Astrocyte (in vitro differentiated cells and primary cell): ENCODE data around the gene SLC5A3. TPM values are rescaled to one million over a fixed set of nuclear protein-coding genes. Genes with fewer than 3 reads are reported as not detected.

Experiments
- DNase-seq: peaks from one replicate; pipeline ENCODE4 v3.0.0-alpha.2; 2010; ENCODE audit warnings: low read depth
- FAIRE-seq: peaks from 2 replicates; lab custom pipeline; 2011; peaks lifted over from hg19 to GRCh38; lab: Jason Lieb, UNC
- H2AFZ ChIP-seq: 2 replicates; pipeline ENCODE4 v1.6.0; 2012; ENCODE audit warnings: low read depth, low read length, inconsistent platforms
- H3K27ac ChIP-seq: 2 replicates; pipeline ENCODE4 v1.5.1; 2011; ENCODE audit warnings: low read depth, low read length, inconsistent platforms
- H3K27me3 ChIP-seq: 2 replicates; pipeline ENCODE4 v1.6.0; 2011; ENCODE audit warnings: low read length, inconsistent platforms; ENCODE audit not compliant: insufficient read depth
- H3K36me3 ChIP-seq: 2 replicates; pipeline ENCODE4 v1.5.1; 2011; ENCODE audit warnings: low read length, inconsistent platforms; ENCODE audit not compliant: insufficient read depth
- H3K4me1 ChIP-seq: 2 replicates; pipeline ENCODE4 v1.5.1; 2011; ENCODE audit warnings: low read length, inconsistent platforms; ENCODE audit not compliant: insufficient read depth
- H3K4me2 ChIP-seq: 2 replicates; pipeline ENCODE4 v1.6.0; 2012; ENCODE audit warnings: low read length, inconsistent platforms
- H3K4me3 ChIP-seq: 2 replicates; pipeline ENCODE4 v1.5.1; 2011; ENCODE audit warnings: low read depth, mild to moderate bottlenecking, low read length, inconsistent platforms; ENCODE audit not compliant: insufficient read depth
- H3K79me2 ChIP-seq: 2 replicates; pipeline ENCODE4 v1.6.0; 2012; ENCODE audit warnings: mild to moderate bottlenecking, low read length, inconsistent platforms; ENCODE audit not compliant: insufficient read depth
- H3K9ac ChIP-seq: 2 replicates; pipeline ENCODE4 v1.6.0; 2012; ENCODE audit warnings: mild to moderate bottlenecking, low read length, inconsistent platforms
- H3K9me3 ChIP-seq: 2 replicates; pipeline ENCODE4 v1.5.1; 2012; ENCODE audit warnings: low read depth, mild to moderate bottlenecking, low read length, inconsistent platforms; ENCODE audit not compliant: insufficient read depth
- H4K20me1 ChIP-seq: 2 replicates; pipeline ENCODE4 v1.6.0; 2012; ENCODE audit warnings: low read length, inconsistent platforms; ENCODE audit not compliant: insufficient read depth
- H3K27ac Mint-ChIP-seq: one replicate; pipeline ENCODE4 v1.8.0; 2021; ENCODE audit warnings: mild to moderate bottlenecking, mixed read lengths; ENCODE audit not compliant: unreplicated experiment
- H3K27me3 Mint-ChIP-seq: one replicate; pipeline ENCODE4 v1.8.0; 2021; ENCODE audit warnings: low read depth, mixed read lengths; ENCODE audit not compliant: unreplicated experiment
- H3K36me3 Mint-ChIP-seq: one replicate; pipeline ENCODE4 v1.8.0; 2021; ENCODE audit warnings: low read depth, mixed read lengths; ENCODE audit not compliant: unreplicated experiment
- H3K4me1 Mint-ChIP-seq: one replicate; pipeline ENCODE4 v1.8.0; 2021; ENCODE audit warnings: low read depth, mixed read lengths; ENCODE audit not compliant: unreplicated experiment
- H3K4me3 Mint-ChIP-seq: one replicate; pipeline ENCODE4 v1.8.0; 2021; ENCODE audit warnings: mild to moderate bottlenecking, moderate library complexity, mixed read lengths; ENCODE audit not compliant: unreplicated experiment
- H3K9me3 Mint-ChIP-seq: one replicate; pipeline ENCODE4 v1.8.0; 2021; ENCODE audit warnings: mild to moderate bottlenecking, mixed read lengths; ENCODE audit not compliant: unreplicated experiment
- EZH2 ChIP-seq: IDR thresholded peaks from 2 replicates; pipeline ENCODE4 v1.6.1; 2012; ENCODE audit warnings: mild to moderate bottlenecking, low read length, inconsistent platforms; ENCODE audit not compliant: insufficient read depth
- total RNA-seq: library from RNA; stranded (reverse); gene quantifications from 2 replicates; pipeline ENCODE4 v1.2.1, GENCODE V29; 2021
- TF ChIP-seq, protein P1 (sequence below): IDR thresholded peaks from 2 replicates; pipeline ENCODE4 v1.5.1; 2011; ENCODE audit warnings: low read depth, mild to moderate bottlenecking, inconsistent platforms, low read length, moderate library complexity; ENCODE audit not compliant: insufficient read depth

SLC5A3 gene
- total RNA-seq, 1 donor from 2014 or later = 22.1 TPM

DNA sequence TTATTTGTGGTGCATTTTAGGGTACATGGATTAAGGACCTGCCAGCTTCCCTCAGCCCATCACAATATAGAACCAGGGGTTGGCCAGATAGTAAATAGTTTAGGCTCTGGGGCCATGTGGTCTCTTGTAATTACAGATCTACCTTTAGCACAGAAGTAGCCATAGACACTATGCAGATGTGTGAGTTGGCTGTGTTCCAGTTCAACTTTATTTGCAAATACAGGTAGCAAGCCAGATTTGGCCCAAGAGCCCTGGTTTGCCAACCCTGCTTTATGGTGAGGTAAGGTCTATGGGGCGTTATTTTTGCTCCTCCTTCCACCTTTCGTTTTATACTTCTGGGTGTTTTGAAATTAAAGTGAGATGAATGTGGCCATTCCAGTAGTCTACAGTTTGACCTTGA, 48.7 kb downstream of the SLC5A3 start:
- Mint-ChIP-seq H3K36me3 (no peaks in the 10 kb centered on the region), H3K27ac (no peak overlapping the region), H3K4me1 (peaks cover 9% of the 10 kb centered on the region), H3K27me3 (no peaks in the 10 kb centered on the region), H3K9me3 (peaks cover 2% of the 10 kb centered on the region), H3K4me3 (no peak overlapping the region)
- no peaks in the 10 kb centered on the region for H3K36me3 ChIP-seq
- peaks cover 42% of the 10 kb centered on the region for H3K79me2 ChIP-seq
- H3K27me3 ChIP-seq = no peaks in the 10 kb centered on the region
- no peak overlapping the region for H3K4me2 ChIP-seq
- peaks cover 33% of the 10 kb centered on the region for H4K20me1 ChIP-seq
- FAIRE-seq (no peak), DNase-seq (no peak)
- peaks cover 10% of the 10 kb centered on the region for H3K4me1 ChIP-seq
- no peak overlapping the region for H2AFZ ChIP-seq
- no peak overlapping the region for H3K27ac ChIP-seq
- no peak overlapping the region for H3K9ac ChIP-seq
- H3K9me3 ChIP-seq = no peaks in the 10 kb centered on the region
- TF ChIP-seq EZH2 = no peak
- TF ChIP-seq, protein P1, sequence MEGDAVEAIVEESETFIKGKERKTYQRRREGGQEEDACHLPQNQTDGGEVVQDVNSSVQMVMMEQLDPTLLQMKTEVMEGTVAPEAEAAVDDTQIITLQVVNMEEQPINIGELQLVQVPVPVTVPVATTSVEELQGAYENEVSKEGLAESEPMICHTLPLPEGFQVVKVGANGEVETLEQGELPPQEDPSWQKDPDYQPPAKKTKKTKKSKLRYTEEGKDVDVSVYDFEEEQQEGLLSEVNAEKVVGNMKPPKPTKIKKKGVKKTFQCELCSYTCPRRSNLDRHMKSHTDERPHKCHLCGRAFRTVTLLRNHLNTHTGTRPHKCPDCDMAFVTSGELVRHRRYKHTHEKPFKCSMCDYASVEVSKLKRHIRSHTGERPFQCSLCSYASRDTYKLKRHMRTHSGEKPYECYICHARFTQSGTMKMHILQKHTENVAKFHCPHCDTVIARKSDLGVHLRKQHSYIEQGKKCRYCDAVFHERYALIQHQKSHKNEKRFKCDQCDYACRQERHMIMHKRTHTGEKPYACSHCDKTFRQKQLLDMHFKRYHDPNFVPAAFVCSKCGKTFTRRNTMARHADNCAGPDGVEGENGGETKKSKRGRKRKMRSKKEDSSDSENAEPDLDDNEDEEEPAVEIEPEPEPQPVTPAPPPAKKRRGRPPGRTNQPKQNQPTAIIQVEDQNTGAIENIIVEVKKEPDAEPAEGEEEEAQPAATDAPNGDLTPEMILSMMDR = no peak
- H3K4me3 ChIP-seq = no peak overlapping the region

Other genes starting within 250 kb of the SLC5A3 start
- gene ATP5PO, start 157.8 kb upstream of the SLC5A3 start, total RNA-seq = 163 and 171 TPM in 2 replicates
- 57.8 and 67.5 TPM in 2 replicates for gene MRPS6, start within 50 bp of the SLC5A3 start, total RNA-seq